ENCODE data around the gene NADK. TPM values are rescaled to one million over a fixed set of nuclear protein-coding genes. Genes with fewer than 3 reads are reported as not detected.

Gene NADK
- total RNA-seq (2022; extraction: Qiagen RNA extraction; ENCODE audit: low read depth) = 25.1 to 43.3 TPM (median 39.8 TPM) in 5 replicates

GRCh38 chr1:1777950-1778662 is at the start of gene NADK:
Gene NADK (minus strand): TSS chr1:1778470. CDS start chr1:1765406, 13,064 bp downstream.

GRCh38 chr1:1724035-1724864 is 54.0 kb downstream of the NADK start, which contains the start of gene CDK11A:
Gene CDK11A (minus strand): TSS chr1:1724357. CDS start chr1:1722818, 1,539 bp downstream.

Other genes with a start within 250 kb of the NADK start
- 0.37 to 0.68 TPM (median 0.48 TPM) in 4 of 5 replicates, not detected in the other for gene TMEM240, start 237.8 kb downstream of the NADK start, total RNA-seq (2022; extraction: Qiagen RNA extraction; ENCODE audit: low read depth)
- gene SSU72, start 203.6 kb downstream of the NADK start, total RNA-seq (2022; extraction: Qiagen RNA extraction; ENCODE audit: low read depth) = 95.6 to 113 TPM (median 112 TPM) in 5 replicates
- 3.9 to 9.9 TPM (median 8.5 TPM) in 5 replicates for gene FNDC10, start 178.3 kb downstream of the NADK start, total RNA-seq (2022; extraction: Qiagen RNA extraction; ENCODE audit: low read depth)
- gene MIB2, start 163.0 kb downstream of the NADK start, total RNA-seq (2022; extraction: Qiagen RNA extraction; ENCODE audit: low read depth) = 6.8 to 24.6 TPM (median 19.7 TPM) in 5 replicates
- 0.39 to 1.5 TPM (median 0.92 TPM) in 4 of 5 replicates, not detected in the other for gene MMP23B, start 146.3 kb downstream of the NADK start, total RNA-seq (2022; extraction: Qiagen RNA extraction; ENCODE audit: low read depth)
- gene CDK11B, start 119.5 kb downstream of the NADK start, total RNA-seq (2022; extraction: Qiagen RNA extraction; ENCODE audit: low read depth) = 25.1 to 27.9 TPM (median 27.5 TPM) in 5 replicates
- gene SLC35E2B, start 85.7 kb downstream of the NADK start, total RNA-seq (2022; extraction: Qiagen RNA extraction; ENCODE audit: low read depth) = 9.1 to 14.2 TPM (median 12.3 TPM) in 5 replicates
- gene CDK11A, start 54.1 kb downstream of the NADK start, total RNA-seq (2022; extraction: Qiagen RNA extraction; ENCODE audit: low read depth) = 20.5 to 26.2 TPM (median 24.1 TPM) in 5 replicates
- gene GNB1, start 112.6 kb upstream of the NADK start, total RNA-seq (2022; extraction: Qiagen RNA extraction; ENCODE audit: low read depth) = 175 to 218 TPM (median 209 TPM) in 5 replicates
- 0.19 to 0.37 TPM (median 0.24 TPM) in 5 replicates for gene CALML6, start 136.8 kb upstream of the NADK start, total RNA-seq (2022; extraction: Qiagen RNA extraction; ENCODE audit: low read depth)
- 0.32 to 1.7 TPM (median 0.82 TPM) in 5 replicates for gene TMEM52, start 140.8 kb upstream of the NADK start, total RNA-seq (2022; extraction: Qiagen RNA extraction; ENCODE audit: low read depth)
- gene CFAP74, start 225.3 kb upstream of the NADK start, total RNA-seq (2022; extraction: Qiagen RNA extraction; ENCODE audit: low read depth) = 0.02 to 0.07 TPM in 2 of 5 replicates, not detected in the others
- 0.19 to 0.83 TPM (median 0.41 TPM) in 5 replicates for gene GABRD, start 240.9 kb upstream of the NADK start, total RNA-seq (2022; extraction: Qiagen RNA extraction; ENCODE audit: low read depth)

Measured in A549 treated with ZK216348 at 1 μM for 4 hours (cell line).